Stimulated activated CD4-positive, alpha-beta T cell treated with anti-CD3 and anti-CD28 coated beads, Interleukin-4, amount 100 ng/mL, for 24 hours (primary cell): ENCODE results near the gene ARMC9.

Experiments
- DNase-seq: peaks from one replicate; pipeline ENCODE4 v3.0.0-alpha.2; 2020

Gene ARMC9

DNA sequence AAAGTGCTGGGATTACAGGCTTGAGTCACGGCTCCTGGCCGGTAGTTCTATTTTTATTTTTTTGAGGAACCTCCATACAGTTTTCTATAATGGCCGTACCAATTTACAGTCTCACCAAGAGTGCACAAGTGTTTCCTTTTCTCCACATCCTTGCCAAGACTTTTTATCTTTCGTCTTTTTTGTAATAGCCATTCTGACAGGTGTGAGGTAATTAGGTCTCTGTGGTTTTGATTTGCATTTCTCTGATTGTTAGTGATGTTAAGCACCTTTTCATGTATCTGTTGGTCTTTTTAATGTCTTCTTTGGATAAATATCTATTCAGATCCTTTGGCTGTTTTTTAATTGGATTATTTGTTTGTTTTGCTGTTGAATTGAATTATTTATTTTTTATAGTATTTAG is 9.3 kb downstream of the ARMC9 start:
- DNase-seq: no peak

DNA sequence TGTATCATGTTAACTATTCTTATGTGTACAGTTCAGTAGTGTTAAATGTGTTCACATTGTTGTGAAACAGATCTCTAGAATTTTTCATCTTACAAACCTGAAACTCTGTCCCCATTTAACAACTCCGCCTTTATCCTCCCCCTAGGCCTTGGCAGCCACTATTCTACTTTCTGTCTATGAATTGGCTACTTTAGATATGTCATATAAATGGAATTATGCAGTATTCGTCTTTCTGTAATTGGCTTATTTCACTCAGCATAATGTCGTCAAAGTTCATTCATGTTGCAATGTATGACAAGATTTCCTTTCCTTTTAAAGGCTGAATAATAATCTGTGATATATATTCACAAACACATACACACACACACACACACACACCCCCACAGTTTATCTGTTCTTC is 12.4 kb downstream of the ARMC9 start:
- DNase-seq: no peak

DNA sequence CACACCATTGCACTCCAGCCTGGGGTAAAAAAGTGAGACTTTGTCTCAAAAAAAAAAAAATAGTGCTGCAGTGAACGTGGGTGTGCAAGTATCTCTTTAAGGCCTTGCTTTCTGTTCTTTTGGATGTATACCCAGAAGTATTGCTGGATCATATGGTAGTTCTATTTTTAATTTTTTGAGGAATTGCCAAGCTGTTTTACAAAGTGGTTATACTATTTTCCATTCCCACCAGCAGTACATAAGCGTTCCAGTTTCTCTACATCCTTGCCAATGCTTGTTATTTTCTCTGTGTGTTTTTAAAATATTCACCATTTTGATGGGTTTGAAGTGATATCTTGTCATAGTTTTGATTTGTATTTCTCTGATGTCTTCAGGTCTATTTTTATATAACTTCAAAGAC is 13.1 kb downstream of the ARMC9 start:
- DNase-seq: no peak

DNA sequence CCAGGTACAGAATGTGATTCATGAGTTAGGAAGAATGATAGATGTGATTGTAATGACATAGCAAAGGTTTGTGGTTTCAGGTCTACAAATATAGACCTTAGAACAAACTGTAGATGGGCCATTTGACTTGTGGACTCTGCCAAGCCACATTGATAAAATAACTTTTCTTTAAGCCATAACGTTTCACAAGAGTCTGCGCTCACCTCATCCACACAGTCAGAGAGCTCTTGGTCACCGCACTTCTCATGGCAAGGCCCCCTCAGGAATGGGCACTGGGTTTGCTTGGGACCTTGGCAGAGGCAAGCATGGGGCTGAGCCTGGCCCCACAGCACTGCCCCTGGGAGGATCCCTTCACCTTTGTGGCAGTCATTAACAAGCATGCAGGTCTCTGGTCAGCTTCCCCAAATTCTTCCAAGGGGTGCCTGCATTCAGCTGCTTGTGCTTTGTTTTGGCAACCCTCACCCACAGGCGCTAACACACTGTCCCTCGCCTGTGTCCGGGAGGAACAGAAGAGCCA is 14.0 kb downstream of the ARMC9 start:
- no peak for DNase-seq

DNA sequence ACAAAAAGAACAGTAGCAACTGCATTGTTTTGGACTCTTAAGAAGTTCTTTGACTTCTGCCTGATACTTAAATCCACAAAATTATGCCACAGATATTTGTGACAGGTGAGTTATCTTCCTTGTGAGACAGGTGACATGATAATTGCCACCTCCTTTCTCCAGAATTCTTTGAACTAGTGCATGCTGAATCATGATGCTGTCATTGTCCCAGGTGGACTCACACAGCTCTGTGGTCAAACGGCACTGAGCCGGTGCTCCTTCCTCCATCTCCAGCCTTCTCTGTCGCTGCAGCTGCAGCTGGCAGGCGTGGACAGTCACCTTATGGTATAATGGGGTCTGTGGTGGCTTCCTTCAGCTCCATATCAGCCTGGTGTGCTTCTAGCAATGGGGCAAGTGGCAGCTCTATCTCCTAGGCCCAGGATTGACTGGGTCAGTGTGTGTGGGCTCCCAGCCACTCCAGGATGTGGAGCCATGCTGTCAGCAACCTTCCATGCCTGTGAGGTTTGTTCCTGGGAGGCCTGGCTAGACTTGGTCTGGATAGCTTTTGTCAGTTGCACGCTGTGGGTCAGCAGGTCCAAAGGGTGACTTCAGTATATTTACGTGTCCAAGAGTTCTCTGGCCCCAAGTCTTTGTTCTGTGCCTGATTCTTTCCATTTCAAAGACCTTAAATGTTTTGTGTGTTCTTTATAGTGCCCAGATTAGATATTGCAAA is 15.7 kb downstream of the ARMC9 start:
- DNase-seq: no peak

DNA sequence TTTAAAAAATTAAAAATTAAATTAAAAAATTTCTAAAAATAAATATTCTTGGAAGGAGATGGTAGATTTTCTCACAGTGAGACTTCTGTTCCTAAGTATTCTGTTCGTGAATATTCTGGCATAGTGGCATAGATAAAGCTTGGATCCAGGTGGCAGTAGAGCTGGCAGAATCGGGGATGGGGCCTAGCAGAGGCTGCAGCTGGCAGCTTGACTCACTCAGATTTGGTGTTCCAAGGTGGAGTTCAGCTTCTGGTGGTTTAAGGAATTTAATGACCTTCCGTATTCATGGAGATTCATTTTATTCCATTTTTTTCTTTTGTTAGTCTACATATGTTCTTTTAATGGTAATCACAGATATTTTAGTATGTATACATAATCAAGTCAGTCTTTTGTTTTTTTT is 19.9 kb downstream of the ARMC9 start:
- DNase-seq: no peak

DNA sequence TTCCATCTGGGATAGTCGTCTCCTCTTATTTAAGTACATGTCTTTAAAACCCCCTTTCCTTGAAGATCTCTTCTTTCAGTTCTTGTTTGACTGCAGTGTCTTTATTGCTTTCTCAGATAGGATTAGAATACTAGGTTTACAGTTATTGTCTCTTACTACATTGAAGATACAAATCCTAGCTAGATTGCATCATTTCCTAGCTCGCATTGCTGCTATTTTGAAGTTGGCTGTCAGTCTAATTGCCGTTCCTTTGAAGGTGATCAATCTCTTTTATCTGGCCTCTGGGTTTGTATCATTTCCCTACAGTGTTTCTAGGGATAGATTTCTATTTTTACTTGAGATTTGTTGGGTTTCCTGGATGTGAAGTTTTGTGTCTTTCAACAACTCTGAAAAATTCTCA is 20.9 kb downstream of the ARMC9 start:
- DNase-seq: no peak

DNA sequence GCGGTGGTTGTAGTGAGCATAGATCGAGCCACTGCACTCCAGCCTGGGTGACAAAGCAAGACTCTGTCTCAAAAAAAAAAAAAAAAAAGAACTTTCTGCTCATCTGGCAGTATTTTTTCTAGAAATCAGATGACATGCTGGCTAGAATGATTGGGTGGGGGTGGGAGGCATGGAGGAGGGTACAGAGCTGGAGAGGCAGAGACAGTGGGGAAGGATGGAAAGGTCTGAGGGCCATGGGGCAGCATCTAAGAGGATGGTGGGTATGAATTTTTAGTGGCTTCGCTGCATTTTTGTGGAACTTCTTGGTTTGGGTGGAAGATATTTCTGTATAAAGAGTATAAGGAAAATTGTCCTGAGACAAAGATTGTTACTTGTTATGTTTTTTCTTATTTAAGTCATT is 23.3 kb downstream of the ARMC9 start:
- no peak for DNase-seq

DNA sequence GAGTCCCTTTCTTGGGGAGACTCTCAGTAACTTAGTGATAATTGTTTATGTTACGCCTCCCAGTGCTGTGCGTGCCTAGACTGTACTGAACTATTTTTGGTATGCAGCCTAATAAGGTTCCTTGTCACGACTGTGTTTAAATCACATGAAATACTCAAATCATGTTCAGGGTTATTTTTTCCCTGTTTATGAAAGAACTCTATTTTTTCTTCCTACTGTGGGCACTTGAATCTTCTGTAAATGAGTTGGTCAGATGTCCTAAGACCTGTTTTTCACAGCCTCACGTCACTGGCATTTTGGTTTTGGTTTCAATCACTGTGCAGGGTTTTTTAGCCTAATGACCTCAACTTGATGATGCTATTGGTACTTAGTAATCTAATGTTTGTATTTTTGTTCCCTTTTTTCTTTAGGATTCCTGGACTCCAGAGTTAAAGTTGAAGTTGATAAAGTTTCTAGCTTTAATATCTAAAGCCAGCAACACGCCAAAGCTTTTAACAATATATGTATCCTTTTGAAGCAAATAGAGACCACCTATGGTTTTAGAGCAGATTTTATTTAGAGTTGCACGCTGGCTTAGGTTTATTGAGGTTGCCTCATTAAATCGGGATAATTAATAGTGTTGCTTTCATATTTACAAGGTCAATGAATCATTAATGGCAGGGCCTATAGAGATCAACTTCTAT is 24.0 kb downstream of the ARMC9 start:
- no peak for DNase-seq

DNA sequence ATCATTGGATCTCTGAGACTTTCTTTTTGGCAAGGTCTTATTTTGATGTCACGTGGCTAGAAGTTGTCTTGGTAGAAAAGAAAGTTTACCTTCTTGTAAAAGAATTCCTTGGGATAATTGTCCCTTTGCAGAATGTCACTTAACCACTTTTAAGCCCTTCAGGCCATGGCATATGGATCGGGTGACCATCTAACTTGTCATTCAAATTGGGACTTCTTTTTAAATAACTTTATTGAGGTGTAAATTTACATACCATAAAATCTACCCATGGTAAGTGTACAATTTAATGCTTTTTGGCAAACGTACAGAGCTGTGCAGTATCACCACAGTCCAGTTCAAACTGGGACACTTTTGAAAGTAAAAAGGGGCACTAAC is 24.6 kb downstream of the ARMC9 start:
- no peak for DNase-seq

DNA sequence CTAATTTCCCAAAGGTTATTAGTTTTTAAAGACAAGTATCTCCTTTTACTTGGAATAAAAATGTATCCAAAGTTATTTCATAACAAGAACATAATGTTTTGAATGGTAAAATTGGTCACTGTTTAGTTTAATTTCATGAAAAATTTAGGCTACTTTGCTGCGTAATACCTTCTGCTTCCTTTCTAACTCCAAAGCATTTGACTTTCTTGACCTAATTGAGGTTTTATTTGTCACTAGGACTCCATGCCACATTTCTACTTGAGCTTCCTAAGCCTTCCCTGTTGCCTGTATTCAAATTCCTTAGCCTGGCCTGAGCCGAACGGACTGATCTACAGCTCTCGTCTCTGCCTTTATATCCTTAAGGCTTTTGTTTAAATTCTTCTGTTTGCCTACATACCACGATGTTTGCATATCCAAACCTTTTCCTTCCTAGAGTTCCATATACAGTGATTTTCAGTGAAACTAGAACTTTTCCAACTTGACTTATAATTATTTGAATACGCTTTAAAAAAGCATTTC is 25.1 kb downstream of the ARMC9 start:
- DNase-seq: no peak

DNA sequence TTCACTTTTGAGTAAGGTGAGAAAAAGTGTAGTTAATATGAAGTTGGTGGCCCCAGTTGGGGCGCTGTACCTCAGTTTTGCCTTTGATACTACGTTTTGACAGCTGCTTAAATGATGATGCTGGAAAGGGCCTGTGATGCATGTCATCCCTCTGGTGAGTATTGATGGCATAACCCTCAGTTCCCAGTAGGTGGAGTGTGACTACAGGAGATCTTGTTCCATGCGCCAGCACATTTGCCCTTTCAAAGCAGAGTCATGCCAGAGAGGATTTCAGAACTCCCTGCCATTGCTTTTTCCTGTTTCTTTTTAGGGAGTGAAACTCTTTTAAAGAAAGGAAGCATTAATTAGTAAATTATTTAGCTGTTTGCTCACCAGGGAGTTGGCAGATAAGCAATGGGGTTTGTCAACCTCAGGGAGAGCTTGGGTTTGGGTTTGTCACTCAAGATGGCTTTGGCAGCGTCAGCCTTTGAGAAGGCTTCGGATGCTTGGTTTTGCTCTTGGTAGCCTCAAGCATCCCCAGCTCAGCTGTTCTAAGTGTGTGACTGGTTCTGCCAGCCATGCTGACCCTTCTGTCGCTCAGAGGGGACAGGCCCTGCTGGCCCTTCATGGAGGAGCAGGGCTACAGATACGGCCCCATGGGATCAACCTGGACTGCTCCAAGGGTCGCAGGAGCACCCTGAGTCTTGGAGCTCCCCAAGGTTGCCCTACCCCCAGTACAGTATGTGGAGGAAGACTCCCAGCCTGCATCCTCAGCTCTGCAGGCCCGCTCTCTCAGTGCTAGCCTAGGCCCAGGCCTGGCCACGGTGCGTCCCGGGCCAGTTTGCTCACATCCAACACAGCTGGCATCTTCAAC is 29.1 kb downstream of the ARMC9 start:
- peak; percentile 52 for DNase-seq

DNA sequence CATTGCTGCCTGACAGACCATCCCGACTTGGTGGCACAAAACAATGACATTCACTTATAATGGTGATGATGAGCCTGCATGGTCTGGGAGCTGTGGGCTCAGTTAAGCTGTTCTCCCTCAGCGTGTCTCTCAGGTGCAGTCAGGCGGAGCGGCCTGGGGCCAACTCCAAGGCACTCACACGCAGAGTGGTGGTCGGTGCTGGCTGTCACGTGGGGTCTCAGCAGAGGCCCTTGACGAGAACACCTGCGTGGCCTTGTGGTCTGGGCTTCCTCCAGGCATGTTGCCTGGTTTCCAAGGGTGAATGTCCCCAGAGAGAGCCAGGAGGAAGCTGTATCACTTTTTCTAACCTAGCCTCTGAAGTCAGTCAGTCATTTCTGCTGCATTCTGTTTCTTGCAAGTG is 29.8 kb downstream of the ARMC9 start:
- DNase-seq: no peak

DNA sequence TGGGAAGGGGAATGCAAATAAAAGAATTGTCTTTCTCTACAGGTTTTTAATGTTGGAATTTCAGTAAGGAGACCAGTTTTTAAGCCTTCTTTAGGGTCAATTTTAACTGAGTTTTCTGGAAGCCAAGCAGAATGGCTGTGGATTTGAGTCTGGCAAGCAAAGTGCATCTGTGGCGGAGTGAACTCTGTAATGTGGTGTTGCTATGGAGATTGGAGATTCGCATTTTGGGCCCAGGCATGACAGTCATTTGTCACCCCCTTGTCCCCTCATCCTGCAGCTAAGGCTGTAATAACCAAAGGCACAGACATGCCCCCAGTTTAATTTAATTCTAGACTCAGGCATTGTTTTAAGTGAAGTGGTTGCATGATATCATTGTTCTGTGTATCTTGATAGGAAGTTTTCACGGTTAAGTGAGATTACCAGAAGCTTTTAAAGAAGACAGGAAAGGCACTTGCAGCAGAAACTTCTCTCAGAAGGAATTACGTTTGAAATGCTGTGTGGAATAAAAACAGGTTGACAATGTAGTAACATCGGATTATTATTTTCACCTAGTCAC is 30.6 kb downstream of the ARMC9 start:
- DNase-seq: no peak

DNA sequence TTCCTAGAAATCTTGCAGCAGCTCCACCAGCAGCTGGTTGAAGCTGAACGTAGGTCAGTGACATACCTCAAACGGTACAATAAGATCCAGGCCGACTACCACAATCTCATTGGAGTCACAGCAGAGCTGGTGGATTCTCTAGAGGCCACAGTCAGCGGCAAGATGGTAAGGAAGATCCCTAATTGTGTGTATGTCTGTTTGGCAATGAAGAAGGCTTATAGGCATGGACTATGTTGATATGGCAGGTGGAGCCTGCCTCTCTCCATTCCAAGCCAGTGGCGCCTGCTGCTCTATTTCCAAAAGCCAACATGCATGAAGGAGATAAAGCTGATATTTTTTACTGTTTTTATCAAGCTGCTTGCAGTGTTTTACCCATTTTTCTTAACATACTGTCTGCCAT is 36.8 kb downstream of the ARMC9 start:
- DNase-seq: no peak

DNA sequence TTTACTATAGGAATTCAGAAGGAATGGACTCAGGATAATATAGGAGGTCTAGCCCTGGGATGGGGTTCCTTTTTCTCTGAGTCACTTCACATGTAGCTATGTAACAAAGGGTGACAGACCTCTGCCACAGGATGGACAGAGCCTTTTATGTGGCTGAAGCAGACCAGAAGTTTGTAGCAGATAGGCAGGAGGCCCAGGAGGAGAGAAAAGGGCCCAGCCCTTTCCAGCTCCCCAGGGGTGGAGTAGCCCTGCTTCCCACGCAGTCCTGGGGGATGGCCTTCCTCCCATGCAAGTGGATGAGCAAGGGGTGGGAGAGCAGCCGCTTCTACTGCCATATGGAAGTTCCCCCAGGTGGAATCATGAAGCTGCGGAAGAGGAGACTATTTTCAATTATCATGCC is 40.3 kb downstream of the ARMC9 start:
- no peak for DNase-seq

DNA sequence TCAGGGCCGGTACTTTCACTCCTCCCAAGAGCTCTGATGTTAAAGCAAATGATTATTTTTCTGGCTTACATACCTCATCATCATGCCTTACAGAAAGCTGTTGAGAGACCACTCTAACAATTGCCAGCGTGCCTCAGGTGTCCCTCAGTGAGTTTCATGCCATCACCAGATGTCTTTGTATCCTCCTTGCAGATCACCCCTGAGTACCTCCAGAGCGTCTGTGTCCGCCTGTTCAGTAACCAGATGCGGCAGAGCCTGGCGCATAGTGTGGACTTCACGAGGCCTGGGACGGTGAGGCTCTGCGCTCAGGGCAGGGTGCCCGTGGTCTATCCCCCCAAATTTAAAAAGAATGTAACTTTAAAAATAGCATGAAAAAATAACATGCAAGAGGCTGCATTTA is 41.3 kb downstream of the ARMC9 start:
- DNase-seq: no peak

DNA sequence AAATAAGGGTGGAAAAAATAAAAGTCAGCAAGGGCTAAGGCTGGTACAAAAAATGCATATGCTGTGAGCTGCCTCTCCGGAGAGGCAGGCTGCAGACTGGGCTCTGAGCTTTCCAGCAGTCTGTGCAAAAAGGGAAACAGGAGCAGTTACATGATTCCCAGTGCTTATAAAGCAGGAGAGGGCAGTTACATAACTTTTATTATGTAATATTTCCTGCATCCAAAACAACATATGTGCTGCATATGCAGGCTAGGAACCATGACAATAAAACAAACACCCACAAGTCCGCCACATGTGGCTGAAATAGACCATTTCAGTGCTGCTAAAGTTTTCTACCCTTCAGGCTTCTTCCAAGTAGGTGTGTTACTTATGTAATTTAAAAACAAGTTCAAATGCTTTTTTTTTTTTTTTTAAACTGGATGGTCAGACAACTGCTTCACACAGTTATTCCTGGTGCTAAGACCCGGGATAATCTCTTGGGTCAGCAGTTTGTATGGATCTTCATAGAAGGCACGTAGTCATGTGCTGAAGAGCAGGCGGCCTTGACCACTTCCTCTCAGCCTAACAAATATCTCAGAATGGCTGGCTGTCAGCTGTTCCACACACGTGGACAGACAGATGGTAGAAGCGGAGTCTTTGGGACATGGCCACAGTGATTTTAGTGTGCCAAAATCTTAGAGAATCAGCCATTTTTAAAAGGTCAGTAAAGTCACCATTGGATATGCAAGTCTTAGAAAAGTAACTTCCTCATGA is 43.5 kb downstream of the ARMC9 start:
- DNase-seq: no peak

DNA sequence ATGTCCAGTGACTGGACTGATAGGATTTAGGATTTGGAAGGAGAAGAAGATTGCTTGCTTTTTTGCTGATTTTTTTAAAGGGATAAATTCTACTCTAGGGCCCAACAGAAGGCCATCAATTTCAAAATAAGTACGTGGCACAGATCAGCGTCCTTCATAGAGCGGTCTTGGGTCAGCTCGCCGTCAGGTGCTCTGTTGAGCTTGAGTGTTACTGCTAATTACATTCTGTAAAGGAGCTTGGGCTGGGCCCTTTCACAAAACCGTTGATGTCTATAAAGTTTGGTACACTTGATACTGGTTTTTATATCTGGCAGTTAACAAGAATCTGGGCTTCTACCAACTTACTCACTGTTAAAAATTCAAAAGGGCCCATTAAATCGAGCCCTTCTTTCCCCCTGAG is 45.4 kb downstream of the ARMC9 start:
- DNase-seq: no peak

DNA sequence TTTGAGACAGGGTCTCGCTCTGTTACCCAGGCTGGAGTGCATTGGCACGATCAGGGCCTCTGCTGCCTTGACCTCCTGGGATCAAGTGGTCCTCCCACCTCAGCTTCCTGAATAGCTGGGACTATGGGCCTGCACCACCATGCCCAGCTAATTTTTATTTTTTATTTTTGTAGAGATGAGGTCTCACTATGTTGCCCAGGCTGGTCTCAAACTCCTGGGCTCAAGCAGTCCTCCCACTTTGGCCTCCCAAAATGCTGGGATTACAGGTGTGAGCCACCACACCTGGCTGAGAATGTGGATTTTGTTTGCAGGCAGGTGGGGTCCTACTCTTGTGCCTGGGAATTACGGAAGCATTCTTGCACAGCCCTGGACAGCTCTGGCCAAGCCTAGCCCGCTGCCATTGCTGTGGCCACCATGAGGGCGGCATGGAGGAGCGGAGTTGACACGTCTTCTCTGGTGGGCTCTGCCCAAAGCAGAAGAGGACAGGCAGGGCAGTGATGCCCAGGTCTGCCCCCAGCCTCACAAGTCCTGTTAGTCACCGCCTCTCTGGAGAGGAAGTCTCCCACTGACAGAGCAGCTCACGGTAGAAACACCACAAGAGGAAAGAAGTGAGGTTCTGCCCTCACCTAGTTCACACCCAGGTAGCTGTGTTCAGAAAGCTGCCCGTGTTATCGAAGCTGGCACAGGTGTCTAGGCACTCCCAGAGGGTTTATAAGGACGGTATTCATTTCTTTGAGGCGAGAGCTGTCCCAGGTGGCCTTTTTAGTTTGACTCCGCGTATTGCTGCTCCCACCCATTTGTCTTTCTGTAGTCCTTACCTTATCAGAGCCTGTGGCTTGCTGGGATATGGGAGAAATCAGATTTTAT is 46.2 kb downstream of the ARMC9 start:
- DNase-seq: no peak
